Endothelial cell of umbilical vein (primary cell): ENCODE results near the gene VSX2.

Source experiments
- EZH2 ChIP-seq: IDR thresholded peaks from 2 replicates; pipeline ENCODE4 v1.6.1; 2012; ENCODE audit warnings: borderline replicate concordance, low read depth, mild to moderate bottlenecking, moderate library complexity, low read length, inconsistent platforms; ENCODE audit not compliant: severe bottlenecking
- FOS ChIP-seq: IDR thresholded peaks from 2 replicates; pipeline ENCODE4 v1.6.1; 2011; ENCODE audit warnings: mild to moderate bottlenecking, low read length, moderate library complexity, borderline replicate concordance; ENCODE audit not compliant: insufficient read depth
- JUN ChIP-seq: IDR thresholded peaks from 2 replicates; pipeline ENCODE4 v1.6.1; 2011; ENCODE audit warnings: borderline replicate concordance, low read depth; ENCODE audit not compliant: insufficient read length, insufficient read depth
- MYC ChIP-seq: IDR thresholded peaks from one replicate; pipeline ENCODE4 v1.6.1; 2011; ENCODE audit warnings: mild to moderate bottlenecking, low read depth, low read length
- POLR2A ChIP-seq: IDR thresholded peaks from 2 replicates; pipeline ENCODE4 v1.6.1; 2012; ENCODE audit warnings: low read depth, mild to moderate bottlenecking, control low read depth, low read length
- POLR2AphosphoS5 ChIP-seq: IDR thresholded peaks from 2 replicates; pipeline ENCODE4 v1.6.1; 2012; ENCODE audit warnings: low read depth, mild to moderate bottlenecking, control low read depth, low read length, moderate library complexity; ENCODE audit not compliant: insufficient read depth
- TF ChIP-seq, protein P1 (sequence below), 2 donors: IDR thresholded peaks; 1 replicate in 1 of 2; 2 replicates in 1 of 2; pipeline ENCODE4 v1.5.1; 2011; ENCODE audit warnings: low read length in 2 of 2, mild to moderate bottlenecking in 2 of 2, moderate library complexity in 2 of 2, control low read depth in 1 of 2, inconsistent platforms in 1 of 2, low read depth in 1 of 2; ENCODE audit not compliant: insufficient read depth in 1 of 2; ENCODE audit errors: extremely low read depth in 1 of 2
- TF ChIP-seq, protein P2 (sequence below): IDR thresholded peaks from 2 replicates; pipeline ENCODE4 v1.6.1; 2011; ENCODE audit not compliant: insufficient read depth, insufficient read length

DNA sequence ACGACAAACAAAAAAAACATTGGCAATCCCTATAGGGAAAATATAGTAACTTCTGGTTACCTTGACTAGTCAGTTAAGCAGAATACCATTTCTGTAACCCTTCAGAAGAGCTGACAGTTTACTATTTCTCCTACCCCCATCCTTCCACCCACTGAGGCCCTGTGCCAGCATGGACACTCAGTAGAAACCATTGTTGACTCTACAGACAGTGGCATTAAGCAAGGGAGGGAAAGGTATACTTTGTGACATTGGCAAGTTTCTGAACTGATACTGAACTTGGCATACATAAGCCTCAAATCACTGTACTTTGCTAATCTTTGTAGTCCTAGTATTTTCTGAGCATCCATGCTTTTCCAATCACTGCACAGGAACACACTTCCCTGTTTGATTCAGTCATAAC lies 33.4 kb upstream of the VSX2 start:
- TF ChIP-seq POLR2AphosphoS5 = no peak
- no peak for TF ChIP-seq EZH2
- TF ChIP-seq, protein P1, sequence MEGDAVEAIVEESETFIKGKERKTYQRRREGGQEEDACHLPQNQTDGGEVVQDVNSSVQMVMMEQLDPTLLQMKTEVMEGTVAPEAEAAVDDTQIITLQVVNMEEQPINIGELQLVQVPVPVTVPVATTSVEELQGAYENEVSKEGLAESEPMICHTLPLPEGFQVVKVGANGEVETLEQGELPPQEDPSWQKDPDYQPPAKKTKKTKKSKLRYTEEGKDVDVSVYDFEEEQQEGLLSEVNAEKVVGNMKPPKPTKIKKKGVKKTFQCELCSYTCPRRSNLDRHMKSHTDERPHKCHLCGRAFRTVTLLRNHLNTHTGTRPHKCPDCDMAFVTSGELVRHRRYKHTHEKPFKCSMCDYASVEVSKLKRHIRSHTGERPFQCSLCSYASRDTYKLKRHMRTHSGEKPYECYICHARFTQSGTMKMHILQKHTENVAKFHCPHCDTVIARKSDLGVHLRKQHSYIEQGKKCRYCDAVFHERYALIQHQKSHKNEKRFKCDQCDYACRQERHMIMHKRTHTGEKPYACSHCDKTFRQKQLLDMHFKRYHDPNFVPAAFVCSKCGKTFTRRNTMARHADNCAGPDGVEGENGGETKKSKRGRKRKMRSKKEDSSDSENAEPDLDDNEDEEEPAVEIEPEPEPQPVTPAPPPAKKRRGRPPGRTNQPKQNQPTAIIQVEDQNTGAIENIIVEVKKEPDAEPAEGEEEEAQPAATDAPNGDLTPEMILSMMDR (IDR thresholded peaks at IDR 0.05; ENCODE audit: extremely low read depth in 1 of 2, insufficient read depth in 1 of 2, low read depth in 1 of 2, low read length in 2 of 2) = no peak
- no peak for TF ChIP-seq FOS
- TF ChIP-seq, protein P2, sequence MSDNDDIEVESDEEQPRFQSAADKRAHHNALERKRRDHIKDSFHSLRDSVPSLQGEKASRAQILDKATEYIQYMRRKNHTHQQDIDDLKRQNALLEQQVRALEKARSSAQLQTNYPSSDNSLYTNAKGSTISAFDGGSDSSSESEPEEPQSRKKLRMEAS = no peak
- TF ChIP-seq POLR2A = no peak
- no peak for TF ChIP-seq JUN
- TF ChIP-seq MYC = no peak
